GM18505 (cell line): ENCODE measurements around the gene CHCHD4.
"Not testable (repeated sequence)": the region's sequence is repeated elsewhere in the genome, so short reads cannot be mapped to it uniquely, and the experiment has no call there.

Experiments
- ATAC-seq: cut with Tn5 transposase; IDR thresholded peaks from one replicate; pipeline ENCODE4 v1.9.1; 2021; ENCODE audit not compliant: unreplicated experiment
- POLR2A ChIP-seq: IDR thresholded peaks from 4 replicates; pipeline ENCODE4 v1.6.1; 2011; ENCODE audit warnings: borderline replicate concordance; ENCODE audit not compliant: insufficient read depth, insufficient read length; ENCODE audit errors: extremely low read depth

CHCHD4 gene

GRCh38 chr3:14097616-14098391 lies 26.9 kb downstream of the CHCHD4 start:
- ATAC-seq = no peak
- TF ChIP-seq POLR2A = no peak

- no peak for ATAC-seq
- no peak for TF ChIP-seq POLR2A
Measured at GRCh38 chr3:14096742-14097141, 27.9 kb downstream of the CHCHD4 start.

- no peak for TF ChIP-seq POLR2A
- ATAC-seq = no peak
Measured at GRCh38 chr3:14093831-14094230, 30.8 kb downstream of the CHCHD4 start.

GRCh38 chr3:14092464-14092863 lies 32.2 kb downstream of the CHCHD4 start:
- no peak for ATAC-seq
- no peak for TF ChIP-seq POLR2A

- not testable (repeated sequence) for ATAC-seq
Measured at GRCh38 chr3:14091959-14092358, 32.7 kb downstream of the CHCHD4 start.

GRCh38 chr3:14087461-14087860 lies 37.2 kb downstream of the CHCHD4 start:
- not testable (repeated sequence) for ATAC-seq

- no peak for ATAC-seq
- no peak for TF ChIP-seq POLR2A
Measured at GRCh38 chr3:14082108-14082657, 42.5 kb downstream of the CHCHD4 start.

GRCh38 chr3:14077310-14077709 lies 47.4 kb downstream of the CHCHD4 start:
- ATAC-seq = no peak
- TF ChIP-seq POLR2A = no peak

- ATAC-seq = not testable (repeated sequence)
Measured at GRCh38 chr3:14075233-14075632, 49.4 kb downstream of the CHCHD4 start.

GRCh38 chr3:14064910-14065309 lies 59.8 kb downstream of the CHCHD4 start:
- ATAC-seq = no peak
- TF ChIP-seq POLR2A = no peak

- ATAC-seq = no peak
- TF ChIP-seq POLR2A = no peak
Measured at GRCh38 chr3:14063152-14063551, 61.5 kb downstream of the CHCHD4 start.
